Measurements from ENCODE around the gene PACSIN1.

DNA sequence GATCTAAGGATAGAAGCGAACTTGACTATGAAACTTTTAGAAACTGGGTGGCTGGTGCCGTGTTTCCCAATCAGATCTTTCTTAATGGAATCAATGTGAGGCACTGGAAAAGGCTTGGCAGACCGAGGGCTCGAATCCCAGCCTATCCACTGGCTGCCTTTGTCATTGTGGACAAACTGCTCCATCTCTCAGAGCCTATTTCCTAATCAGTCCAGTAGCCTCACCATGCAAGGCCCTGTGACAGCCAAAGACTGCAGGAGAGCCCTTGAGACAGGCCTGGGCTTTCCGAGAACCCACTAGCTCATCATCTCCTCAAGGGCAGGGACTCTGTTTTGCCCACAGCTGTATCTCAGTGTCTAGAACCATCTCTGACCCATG lies 46.9 kb downstream of the PACSIN1 start:
- TF ChIP-seq, protein P1, sequence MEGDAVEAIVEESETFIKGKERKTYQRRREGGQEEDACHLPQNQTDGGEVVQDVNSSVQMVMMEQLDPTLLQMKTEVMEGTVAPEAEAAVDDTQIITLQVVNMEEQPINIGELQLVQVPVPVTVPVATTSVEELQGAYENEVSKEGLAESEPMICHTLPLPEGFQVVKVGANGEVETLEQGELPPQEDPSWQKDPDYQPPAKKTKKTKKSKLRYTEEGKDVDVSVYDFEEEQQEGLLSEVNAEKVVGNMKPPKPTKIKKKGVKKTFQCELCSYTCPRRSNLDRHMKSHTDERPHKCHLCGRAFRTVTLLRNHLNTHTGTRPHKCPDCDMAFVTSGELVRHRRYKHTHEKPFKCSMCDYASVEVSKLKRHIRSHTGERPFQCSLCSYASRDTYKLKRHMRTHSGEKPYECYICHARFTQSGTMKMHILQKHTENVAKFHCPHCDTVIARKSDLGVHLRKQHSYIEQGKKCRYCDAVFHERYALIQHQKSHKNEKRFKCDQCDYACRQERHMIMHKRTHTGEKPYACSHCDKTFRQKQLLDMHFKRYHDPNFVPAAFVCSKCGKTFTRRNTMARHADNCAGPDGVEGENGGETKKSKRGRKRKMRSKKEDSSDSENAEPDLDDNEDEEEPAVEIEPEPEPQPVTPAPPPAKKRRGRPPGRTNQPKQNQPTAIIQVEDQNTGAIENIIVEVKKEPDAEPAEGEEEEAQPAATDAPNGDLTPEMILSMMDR (conservative IDR thresholded peaks at IDR 0.05; ENCODE audit: low read depth, low read length), result no peak
- TF ChIP-seq EZH2 (IDR thresholded peaks at IDR 0.05; ENCODE audit: borderline replicate concordance, low read depth, low read length, poor library complexity, severe bottlenecking), result no peak
